Measurements from ENCODE around the gene GRK5. TPM values are rescaled to one million over a fixed set of nuclear protein-coding genes. Genes with fewer than 3 reads are reported as not detected.

GRK5 gene
- total RNA-seq, 1 donor from 2014 or later: 68.7 TPM

- no peak for TF ChIP-seq CTCF (IDR thresholded peaks at IDR 0.05)
- H3K9me3 ChIP-seq: no peaks in the 10 kb centered on the region
- H3K4me3 ChIP-seq: no peak overlapping the region
- H3K36me3 ChIP-seq: no peaks in the 10 kb centered on the region
- DNase-seq (no peak), ATAC-seq (no peak)
- H3K4me1 ChIP-seq: peaks cover 57% of the 10 kb centered on the region
- no peaks in the 10 kb centered on the region for H3K27me3 ChIP-seq (ENCODE audit: low read depth)
- peak overlapping the region; percentile 68 for H3K27ac ChIP-seq
- intact Hi-C loops (cut with DNase I): loop anchor here (10.0 kb wide), 1 partner anchor 51 kb away; no protein-coding TSS in a partner anchor
Measured at GRCh38 chr10:119405520-119405807, 198.1 kb downstream of the GRK5 start.

GRCh38 chr10:119406137-119406536 is 198.8 kb downstream of the GRK5 start:
- H3K9me3 ChIP-seq: no peaks in the 10 kb centered on the region
- peak overlapping the region; percentile 68 for H3K27ac ChIP-seq
- ATAC-seq (no peak), DNase-seq (no peak)
- TF ChIP-seq CTCF (IDR thresholded peaks at IDR 0.05): no peak
- intact Hi-C loops (cut with DNase I): loop anchor here (10.0 kb wide), 1 partner anchor 51 kb away; no protein-coding TSS in a partner anchor
- H3K27me3 ChIP-seq (ENCODE audit: low read depth): no peaks in the 10 kb centered on the region
- no peak overlapping the region for H3K4me3 ChIP-seq
- peaks cover 55% of the 10 kb centered on the region for H3K4me1 ChIP-seq
- H3K36me3 ChIP-seq: no peaks in the 10 kb centered on the region

- H3K4me1 ChIP-seq: peaks cover 51% of the 10 kb centered on the region
- no peaks in the 10 kb centered on the region for H3K36me3 ChIP-seq
- intact Hi-C loops (cut with DNase I): loop anchor here (10.0 kb wide), 1 partner anchor 52 kb away; no protein-coding TSS in a partner anchor
- H3K9me3 ChIP-seq: no peaks in the 10 kb centered on the region
- no peak for TF ChIP-seq CTCF (IDR thresholded peaks at IDR 0.05)
- no peaks in the 10 kb centered on the region for H3K27me3 ChIP-seq (ENCODE audit: low read depth)
- ATAC-seq: no peak
- no peak for DNase-seq
- H3K4me3 ChIP-seq: no peak overlapping the region
- H3K27ac ChIP-seq: peak overlapping the region; percentile 68
Measured at GRCh38 chr10:119406601-119407253, 199.4 kb downstream of the GRK5 start.

GRCh38 chr10:119407254-119407777 is 199.9 kb downstream of the GRK5 start:
- intact Hi-C loops (cut with DNase I): loop anchor here (10.0 kb wide), 1 partner anchor 53 kb away; no protein-coding TSS in a partner anchor
- Histone ChIP-seq H3K4me3 (no peak overlapping the region), H3K4me1 (peaks cover 51% of the 10 kb centered on the region), H3K27me3 (ENCODE audit: low read depth) (no peaks in the 10 kb centered on the region), H3K9me3 (no peaks in the 10 kb centered on the region), H3K27ac (peak overlapping the region; percentile 68), H3K36me3 (no peaks in the 10 kb centered on the region)
- no peak for TF ChIP-seq CTCF (IDR thresholded peaks at IDR 0.05)
- ATAC-seq: no peak
- DNase-seq: no peak

- H3K27ac ChIP-seq: no peak overlapping the region
Measured at GRCh38 chr10:119408072-119408471, 200.7 kb downstream of the GRK5 start.

More at GRCh38 chr10:119408072-119408471, 200.7 kb downstream of the GRK5 start:
- no peak overlapping the region for H3K4me3 ChIP-seq
- TF ChIP-seq CTCF (IDR thresholded peaks at IDR 0.05): no peak
- no peaks in the 10 kb centered on the region for H3K36me3 ChIP-seq
- DNase-seq (no peak), ATAC-seq (no peak)
- peaks cover 56% of the 10 kb centered on the region for H3K4me1 ChIP-seq
- H3K9me3 ChIP-seq: no peaks in the 10 kb centered on the region
- intact Hi-C loops (cut with DNase I): loop anchor here (10.0 kb wide), 1 partner anchor 53 kb away; no protein-coding TSS in a partner anchor
- H3K27me3 ChIP-seq (ENCODE audit: low read depth): no peaks in the 10 kb centered on the region
